D721Med (cell line): ENCODE results near the gene XDH.
A peak's percentile ranks its signal among the peaks of the same experiment; 100 is the strongest.

Experiments
- DNase-seq: peaks from one replicate; pipeline ENCODE4 v3.0.0; 2011; ENCODE audit warnings: low spot score; ENCODE audit not compliant: insufficient read length
- FAIRE-seq: peaks from 2 replicates; lab custom pipeline; 2011; peaks lifted over from hg19 to GRCh38; lab: Jason Lieb, UNC
- CTCF ChIP-seq: IDR thresholded peaks from 2 replicates; pipeline ENCODE4 v1.5.1; 2012; ENCODE audit warnings: mild to moderate bottlenecking, control low read depth; ENCODE audit not compliant: insufficient read depth; ENCODE audit errors: missing control alignments

Gene XDH

GRCh38 chr2:31354837-31355236, 59.7 kb downstream of the XDH start:
- FAIRE-seq: no peak
- DNase-seq: no peak
- peak; percentile 19 for TF ChIP-seq CTCF

GRCh38 chr2:31353179-31353578, 61.4 kb downstream of the XDH start:
- no peak for TF ChIP-seq CTCF
- FAIRE-seq (no peak), DNase-seq (no peak)

GRCh38 chr2:31349684-31350083, 64.9 kb downstream of the XDH start:
- DNase-seq (no peak), FAIRE-seq (no peak)
- no peak for TF ChIP-seq CTCF

- TF ChIP-seq CTCF: no peak
- FAIRE-seq: no peak
- DNase-seq: no peak
These were observed 65.4 kb downstream of the XDH start for GRCh38 chr2:31349160-31349559.

DNA sequence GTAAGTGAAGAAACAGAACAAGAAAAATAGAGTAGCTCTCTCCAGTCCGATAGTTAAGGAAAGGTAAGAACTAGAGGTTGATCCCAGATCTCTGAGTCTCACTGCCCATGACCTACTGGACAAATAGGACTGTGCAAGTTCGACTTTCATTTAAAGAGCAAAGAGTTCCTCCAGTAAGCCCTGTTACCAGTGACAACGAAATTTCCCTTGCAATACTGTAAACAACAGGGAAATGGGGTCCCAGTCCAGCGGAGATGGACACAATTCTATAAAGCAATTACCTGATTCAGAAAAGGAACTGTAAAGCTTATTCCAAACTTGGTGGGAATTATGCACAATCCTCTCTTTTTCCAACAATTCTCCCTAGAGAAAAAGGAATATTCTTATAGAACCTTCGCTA, 65.9 kb downstream of the XDH start:
- DNase-seq: no peak
- FAIRE-seq: no peak
- no peak for TF ChIP-seq CTCF

DNA sequence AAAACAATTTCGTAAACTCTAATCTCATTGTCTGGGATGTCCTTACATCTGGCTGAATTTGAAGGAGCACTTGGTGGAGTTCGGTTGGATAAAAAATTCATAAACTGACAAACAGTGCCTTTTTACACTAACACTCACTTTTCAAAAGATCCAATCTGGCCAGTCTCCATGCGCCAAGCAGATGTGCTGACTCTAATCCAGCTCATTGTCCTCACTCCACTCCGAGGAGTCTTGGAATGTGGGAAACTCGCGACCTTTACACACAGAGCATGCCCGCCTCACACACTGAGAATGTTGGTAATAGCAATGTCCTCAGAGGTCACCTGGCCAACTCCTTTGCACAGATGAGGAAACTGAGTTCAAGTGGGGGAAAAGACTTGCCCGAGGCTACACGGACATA, 66.8 kb downstream of the XDH start:
- no peak for TF ChIP-seq CTCF
- FAIRE-seq (no peak), DNase-seq (no peak)

DNA sequence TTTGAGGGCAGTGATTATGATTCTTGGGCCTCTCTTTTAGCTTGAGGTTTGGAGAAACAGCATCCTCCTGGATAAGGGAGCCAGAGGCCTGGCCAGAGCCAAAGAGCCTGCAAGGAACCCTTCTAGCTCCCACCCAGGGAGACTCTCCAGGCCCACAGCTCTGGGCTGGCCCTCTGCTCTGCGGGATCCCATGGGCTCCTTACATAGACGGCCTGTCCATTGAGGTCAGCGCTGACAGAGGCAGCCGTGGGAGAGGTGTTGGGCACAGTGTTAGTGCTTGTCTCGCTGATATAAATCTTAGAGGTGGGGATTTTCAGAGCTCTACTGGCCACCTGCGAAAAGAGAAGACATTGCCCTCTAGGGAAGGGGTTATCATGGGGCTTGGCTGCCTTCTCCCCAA, 67.2 kb downstream of the XDH start:
- TF ChIP-seq CTCF: no peak
- DNase-seq (no peak), FAIRE-seq (no peak)
